ENCODE results near the gene CBX1. TPM values are rescaled to one million over a fixed set of nuclear protein-coding genes. Genes with fewer than 3 reads are reported as not detected.

Gene CBX1
- total and polyA plus RNA-seq, 4 donors, result 3.4 to 11.6 (median 9.6) TPM

- no peak for TF ChIP-seq JUND (IDR thresholded peaks at IDR 0.05)
- no peak for TF ChIP-seq FOXA1 (IDR thresholded peaks at IDR 0.05)
- no peak for TF ChIP-seq SP1 (IDR thresholded peaks at IDR 0.05)
- peak; percentile 81 for TF ChIP-seq CTCF (IDR thresholded peaks at IDR 0.05; ENCODE audit: low read depth, low read length, missing input control)
- TF ChIP-seq TAF1 (conservative IDR thresholded peaks at IDR 0.05), result no peak
- TF ChIP-seq FOXA2 (IDR thresholded peaks at IDR 0.05), result no peak
- TF ChIP-seq MAX (IDR thresholded peaks at IDR 0.05), result no peak
- peak; percentile 87 to 93 for TF ChIP-seq RAD21 (IDR thresholded peaks at IDR 0.05)
- TF ChIP-seq GABPA (IDR thresholded peaks at IDR 0.05 in 1 of 2, conservative IDR thresholded peaks at IDR 0.05 in 1 of 2), result no peak
- TF ChIP-seq RXRA (IDR thresholded peaks at IDR 0.05), result peak in 1 of 2 donors; percentile 6
- WGBS, result 26% methylated on average over 18 of the region's 18 CpGs
- H3K27ac ChIP-seq (ENCODE audit: low read depth in 1 of 2, low read length in 2 of 2), result no peak overlapping the region
Measured at GRCh38 chr17:48026502-48027321, 74.6 kb downstream of the CBX1 start.

GRCh38 chr17:48025904-48026501, 75.3 kb downstream of the CBX1 start:
- H3K36me3 ChIP-seq (ENCODE audit: control insufficient read depth in 4 of 4, insufficient read depth in 3 of 4, low read depth in 1 of 4, low read length in 3 of 4), result peaks cover 0 to 1% (median 0%) of the 10 kb centered on the region in 4 donors
- no peaks in the 10 kb centered on the region for H3K9me3 ChIP-seq (ENCODE audit: control insufficient read depth in 4 of 4, low read length in 3 of 4)
- H3K4me1 ChIP-seq (ENCODE audit: control insufficient read depth in 4 of 4, insufficient read depth in 4 of 4, low read length in 3 of 4), result peaks cover 10 to 35% (median 31%) of the 10 kb centered on the region in 4 donors
- whole genome bisulfite sequencing, result 43% methylated on average over 8 of the region's 8 CpGs
- TF ChIP-seq ZBTB33 (IDR thresholded peaks at IDR 0.05) (no peak), YY1 (IDR thresholded peaks at IDR 0.05) (no peak), FOXA2 (IDR thresholded peaks at IDR 0.05) (no peak), NR2F2 (IDR thresholded peaks at IDR 0.05) (no peak), CTCF (IDR thresholded peaks at IDR 0.05; ENCODE audit: low read depth, low read length, missing input control) (no peak), RXRA (IDR thresholded peaks at IDR 0.05) (no peak), FOXA1 (IDR thresholded peaks at IDR 0.05) (no peak), ATF3 (IDR thresholded peaks at IDR 0.05) (no peak), RAD21 (IDR thresholded peaks at IDR 0.05) (no peak), HNF4A (conservative IDR thresholded peaks at IDR 0.05) (no peak), GABPA (IDR thresholded peaks at IDR 0.05 in 1 of 2, conservative IDR thresholded peaks at IDR 0.05 in 1 of 2) (no peak), SP1 (IDR thresholded peaks at IDR 0.05) (no peak), TAF1 (conservative IDR thresholded peaks at IDR 0.05) (no peak), EGR1 (IDR thresholded peaks at IDR 0.05; ENCODE audit: low read depth in 2 of 2) (no peak), JUND (IDR thresholded peaks at IDR 0.05) (no peak), REST (IDR thresholded peaks at IDR 0.05) (no peak), HNF4G (IDR thresholded peaks at IDR 0.05) (no peak), MAX (IDR thresholded peaks at IDR 0.05) (no peak)
- no peak overlapping the region for H3K9ac ChIP-seq (ENCODE audit: low read depth in 1 of 2, low read length in 2 of 2)
- DNase-seq (ENCODE audit: low spot score), result no peak
- H3K27ac ChIP-seq (ENCODE audit: low read depth in 1 of 2, low read length in 2 of 2), result no peak overlapping the region
- no peaks in the 10 kb centered on the region for H3K27me3 ChIP-seq (ENCODE audit: control insufficient read depth in 4 of 4, insufficient read depth in 4 of 4, low read length in 3 of 4)
- peak overlapping the region in 1 of 3 donors; percentile 79 for H3K4me3 ChIP-seq (ENCODE audit: low read depth in 1 of 3, low read length in 3 of 3)

More at GRCh38 chr17:48026502-48027321, 74.6 kb downstream of the CBX1 start:
- Histone ChIP-seq H3K9me3 (ENCODE audit: control insufficient read depth in 4 of 4, low read length in 3 of 4) (no peaks in the 10 kb centered on the region), H3K9ac (ENCODE audit: low read depth in 1 of 2, low read length in 2 of 2) (no peak overlapping the region), H3K4me1 (ENCODE audit: control insufficient read depth in 4 of 4, insufficient read depth in 4 of 4, low read length in 3 of 4) (peaks cover 10 to 35% (median 31%) of the 10 kb centered on the region in 4 donors), H3K4me3 (ENCODE audit: low read depth in 1 of 3, low read length in 3 of 3) (no peak overlapping the region), H3K36me3 (ENCODE audit: control insufficient read depth in 4 of 4, insufficient read depth in 3 of 4, low read depth in 1 of 4, low read length in 3 of 4) (peaks cover 0 to 1% (median 0%) of the 10 kb centered on the region in 4 donors), H3K27me3 (ENCODE audit: control insufficient read depth in 4 of 4, insufficient read depth in 4 of 4, low read length in 3 of 4) (no peaks in the 10 kb centered on the region)
- DNase-seq (ENCODE audit: low spot score), result peak; percentile 81
